HCT116 (cell line): Measurements from ENCODE around the gene HTR2C. TPM values are rescaled to one million over a fixed set of nuclear protein-coding genes. Genes with fewer than 3 reads are reported as not detected.

Source experiments
- ATAC-seq: fragments of 200-7000 bp; cut with Tn5 transposase; 2 replicates; pipeline ENCODE4 v1.9.1; 2020; ENCODE audit warnings: mild to moderate bottlenecking, moderate library complexity
- BruUV-seq: library from RNA; stranded (reverse); fragments of 400-500 nt; replicated peaks from 2 replicates; lab custom pipeline; 2021; lab: Mats Ljungman, UMichigan
- CTCF ChIA-PET: fragments of 300-600 bp; sonication (Branson Sonifier 250); formaldehyde crosslinking; loops from one replicate; lab custom pipeline; 2021; ENCODE audit warnings: antibody characterized with exemption; lab: Charles Lee
- POLR2A ChIA-PET: fragments of 300-600, 350-600 bp; sonication (Branson Sonifier 250); formaldehyde crosslinking; loops from one replicate; lab custom pipeline; 2021; ENCODE audit warnings: antibody characterized with exemption; lab: Charles Lee
- RAD21 ChIA-PET, 2 experiments: fragments of 300-600 bp; sonication (Branson Sonifier 250); formaldehyde crosslinking; loops; one replicate each; lab custom pipeline; 2023; ENCODE audit warnings: low total read pairs in 2 of 2; ENCODE audit not compliant: uncharacterized antibody in 2 of 2, unreplicated experiment in 2 of 2, low non-redundant PET in 1 of 2; lab: Charles Lee
- DNase-seq: peaks from one replicate; pipeline ENCODE4 v3.0.0-alpha.2; 2010; ENCODE audit warnings: low read depth, low spot score
- H2AFZ ChIP-seq: fragments of 200-600 bp; shearing (Covaris generic), sonication (generic); 2 replicates; pipeline ENCODE4 v1.6.1; 2017; ENCODE audit warnings: low read depth, mixed run types, mixed read lengths, antibody characterized with exemption, low read length; ENCODE audit not compliant: poor library complexity, severe bottlenecking
- H3K27ac ChIP-seq: 2 replicates; pipeline ENCODE4 v1.5.1; 2012; ENCODE audit warnings: low read depth, low read length
- H3K27me3 ChIP-seq: fragments of 200-600 bp; sonication (generic); 2 replicates; pipeline ENCODE4 v1.6.1; 2016; ENCODE audit warnings: mixed run types, low read length, mixed read lengths; ENCODE audit not compliant: insufficient read depth
- H3K36me3 ChIP-seq, 2 experiments: fragments of 200-500 bp in 1 of 2; fragments of 200-600 bp in 1 of 2; sonication (Bioruptor generic) in 1 of 2; sonication (generic) in 1 of 2; 2 replicates each; pipeline versions ENCODE4 v1.5.1 to v1.6.1; 2014 to 2016; ENCODE audit warnings: low read length in 2 of 2, inconsistent platforms in 1 of 2, mixed read lengths in 1 of 2, mixed run types in 1 of 2; ENCODE audit not compliant: insufficient read depth in 2 of 2, control insufficient read depth in 1 of 2
- H3K4me1 ChIP-seq, 2 experiments: fragments of 200-600 bp in 1 of 2; sonication (generic) in 1 of 2; 2 replicates each; pipeline versions ENCODE4 v1.5.1 to v1.6.1; 2012 to 2017; ENCODE audit warnings: low read length in 2 of 2, inconsistent platforms in 1 of 2, mild to moderate bottlenecking in 1 of 2, mixed read lengths in 1 of 2, mixed run types in 1 of 2, moderate library complexity in 1 of 2; ENCODE audit not compliant: insufficient read depth in 2 of 2, control insufficient read depth in 1 of 2
- H3K4me2 ChIP-seq: fragments of 200-600 bp; sonication (generic); 2 replicates; pipeline ENCODE4 v1.6.1; 2017; ENCODE audit warnings: mixed run types, low read length, mixed read lengths
- H3K4me3 ChIP-seq, 2 experiments: fragments of 200-600 bp in 1 of 2; sonication (generic) in 1 of 2; replicated peaks in 1 of 2; 2 replicates each; pipeline ENCODE4 v1.5.1; 2011 to 2016; ENCODE audit warnings: low read length in 2 of 2, control low read depth in 1 of 2, low read depth in 1 of 2, mild to moderate bottlenecking in 1 of 2, mixed read lengths in 1 of 2, mixed run types in 1 of 2
- H3K79me2 ChIP-seq: fragments of 200-600 bp; sonication (generic); 2 replicates; pipeline ENCODE4 v1.6.1; 2017; ENCODE audit warnings: mild to moderate bottlenecking, mixed run types, low read length, moderate library complexity, mixed read lengths; ENCODE audit not compliant: insufficient read depth
- H3K9ac ChIP-seq: fragments of 200-600 bp; sonication (generic); 2 replicates; pipeline ENCODE4 v1.6.1; 2016; ENCODE audit warnings: low read length, mixed read lengths
- H3K9me2 ChIP-seq: fragments of 200-600 bp; sonication (generic), shearing (Covaris generic); 2 replicates; pipeline ENCODE4 v1.6.1; 2017; ENCODE audit warnings: mixed run types, mild to moderate bottlenecking, moderate library complexity; ENCODE audit not compliant: insufficient read depth
- H3K9me3 ChIP-seq, 2 experiments: fragments of 200-500 bp in 1 of 2; fragments of 200-600 bp in 1 of 2; sonication (Bioruptor generic) in 1 of 2; sonication (generic) in 1 of 2; 2 replicates each; pipeline ENCODE4 v1.6.1; 2014 to 2017; ENCODE audit warnings: low read length in 2 of 2, mixed read lengths in 2 of 2, inconsistent platforms in 1 of 2, low read depth in 1 of 2, mild to moderate bottlenecking in 1 of 2, mixed run types in 1 of 2, moderate library complexity in 1 of 2; ENCODE audit not compliant: control insufficient read depth in 1 of 2, insufficient read depth in 1 of 2
- H4K20me1 ChIP-seq: fragments of 200-600 bp; sonication (generic), shearing (Covaris generic); 2 replicates; pipeline ENCODE4 v1.6.1; 2017; ENCODE audit warnings: mixed run types, mild to moderate bottlenecking, moderate library complexity; ENCODE audit not compliant: insufficient read depth
- CBX3 ChIP-seq: IDR thresholded peaks from 2 replicates; pipeline ENCODE4 v1.6.1; 2012; ENCODE audit warnings: low read depth
- EGR1 ChIP-seq: IDR thresholded peaks from 2 replicates; pipeline ENCODE4 v1.6.1; 2012; ENCODE audit warnings: low read depth
- EZH2 ChIP-seq: fragments of 200-600 bp; sonication (generic); IDR thresholded peaks from 2 replicates; pipeline ENCODE4 v1.6.1; 2017; ENCODE audit warnings: antibody characterized with exemption, mixed run types
- EZH2phosphoT487 ChIP-seq: fragments of 200-600 bp; IDR thresholded peaks from 2 replicates; pipeline ENCODE4 v1.6.1; 2018; ENCODE audit warnings: antibody characterized with exemption, borderline replicate concordance
- FOSL1 ChIP-seq: IDR thresholded peaks from 2 replicates; pipeline ENCODE4 v1.6.1; 2012; ENCODE audit warnings: low read depth
- JUND ChIP-seq: IDR thresholded peaks from 2 replicates; pipeline ENCODE4 v1.6.1; 2012
- MAX ChIP-seq: IDR thresholded peaks from 2 replicates; pipeline ENCODE4 v1.6.1; 2012
- POLR2AphosphoS5 ChIP-seq: IDR thresholded peaks from 2 replicates; pipeline ENCODE4 v1.6.1; 2011; ENCODE audit warnings: mild to moderate bottlenecking, low read depth, low read length, moderate library complexity
- RAD21 ChIP-seq: IDR thresholded peaks from 2 replicates; pipeline ENCODE4 v1.6.1; 2012; ENCODE audit warnings: low read depth, mild to moderate bottlenecking
- SRF ChIP-seq: IDR thresholded peaks from 2 replicates; pipeline ENCODE4 v1.6.1; 2012; ENCODE audit warnings: low read depth
- TCF7L2 ChIP-seq: IDR thresholded peaks from 2 replicates; pipeline ENCODE4 v1.7.0; 2011; ENCODE audit warnings: borderline replicate concordance, inconsistent platforms; ENCODE audit not compliant: insufficient read depth, insufficient read length; ENCODE audit errors: extremely low read depth
- YY1 ChIP-seq: IDR thresholded peaks from 2 replicates; pipeline ENCODE4 v1.6.1; 2011; ENCODE audit warnings: low read length, low read depth, moderate library complexity, mild to moderate bottlenecking; ENCODE audit not compliant: insufficient replicate concordance; ENCODE audit errors: extremely low read depth
- ZBTB33 ChIP-seq: IDR thresholded peaks from 2 replicates; pipeline ENCODE4 v1.6.1; 2011; ENCODE audit warnings: mild to moderate bottlenecking, low read length, moderate library complexity; ENCODE audit not compliant: insufficient replicate concordance; ENCODE audit errors: extremely low read depth
- ZFX ChIP-seq: fragments of 450-650 bp; IDR thresholded peaks from 2 replicates; pipeline ENCODE4 v1.6.1; 2017
- ZNF274 ChIP-seq: fragments of 200-500 bp; sonication (Bioruptor generic); IDR thresholded peaks from 2 replicates; pipeline ENCODE4 v1.6.1; 2014; ENCODE audit warnings: mild to moderate bottlenecking, low read depth, low read length, inconsistent platforms
- intact Hi-C: fragments of 100-400 bp; cut with micrococcal nuclease; formaldehyde crosslinking; loops from 2 replicates; pipeline ENCODE4 v1.10.0; 2022
- total RNA-seq: library from RNA; stranded (reverse); gene quantifications from one replicate; pipeline ENCODE4 v1.2.1, GENCODE V29; 2021; ENCODE audit not compliant: unreplicated experiment
- TF ChIP-seq, protein P1 (sequence below), 3 experiments: fragments of 200-600 bp in 1 of 3; sonication (generic) in 1 of 3; IDR thresholded peaks in 2 of 3; conservative IDR thresholded peaks in 1 of 3; 2 replicates each; pipeline ENCODE4 v1.5.1; 2012 to 2017; ENCODE audit warnings: low read depth in 2 of 3, low read length in 2 of 3, antibody characterized with exemption in 1 of 3, borderline replicate concordance in 1 of 3, control low read depth in 1 of 3, mild to moderate bottlenecking in 1 of 3, mixed read lengths in 1 of 3, mixed run types in 1 of 3, moderate library complexity in 1 of 3; ENCODE audit not compliant: insufficient read depth in 1 of 3

Gene HTR2C
- total RNA-seq, 1 experiment from 2014 or later: not detected

- Histone ChIP-seq H3K4me1 (no peaks in the 10 kb centered on the region), H3K27me3 (no peaks in the 10 kb centered on the region), H3K4me2 (no peak overlapping the region), H3K9me3 (no peaks in the 10 kb centered on the region), H4K20me1 (no peaks in the 10 kb centered on the region), H2AFZ (no peak overlapping the region), H3K79me2 (no peaks in the 10 kb centered on the region), H3K4me3 (no peak overlapping the region), H3K9me2 (no peaks in the 10 kb centered on the region), H3K27ac (no peak overlapping the region), H3K36me3 (no peaks in the 10 kb centered on the region), H3K9ac (no peak overlapping the region)
- BruUV-seq: no TSS peak
- CTCF ChIA-PET: no interaction called here
- intact Hi-C loops: no loop called here
- TF ChIP-seq EZH2 (no peak), MAX (no peak), EZH2phosphoT487 (no peak), TCF7L2 (no peak), CBX3 (no peak), JUND (no peak), YY1 (no peak), ZBTB33 (no peak), ZFX (no peak), EGR1 (no peak), ZNF274 (no peak), RAD21 (no peak), POLR2AphosphoS5 (no peak), SRF (no peak), FOSL1 (no peak)
- TF ChIP-seq, protein P1, sequence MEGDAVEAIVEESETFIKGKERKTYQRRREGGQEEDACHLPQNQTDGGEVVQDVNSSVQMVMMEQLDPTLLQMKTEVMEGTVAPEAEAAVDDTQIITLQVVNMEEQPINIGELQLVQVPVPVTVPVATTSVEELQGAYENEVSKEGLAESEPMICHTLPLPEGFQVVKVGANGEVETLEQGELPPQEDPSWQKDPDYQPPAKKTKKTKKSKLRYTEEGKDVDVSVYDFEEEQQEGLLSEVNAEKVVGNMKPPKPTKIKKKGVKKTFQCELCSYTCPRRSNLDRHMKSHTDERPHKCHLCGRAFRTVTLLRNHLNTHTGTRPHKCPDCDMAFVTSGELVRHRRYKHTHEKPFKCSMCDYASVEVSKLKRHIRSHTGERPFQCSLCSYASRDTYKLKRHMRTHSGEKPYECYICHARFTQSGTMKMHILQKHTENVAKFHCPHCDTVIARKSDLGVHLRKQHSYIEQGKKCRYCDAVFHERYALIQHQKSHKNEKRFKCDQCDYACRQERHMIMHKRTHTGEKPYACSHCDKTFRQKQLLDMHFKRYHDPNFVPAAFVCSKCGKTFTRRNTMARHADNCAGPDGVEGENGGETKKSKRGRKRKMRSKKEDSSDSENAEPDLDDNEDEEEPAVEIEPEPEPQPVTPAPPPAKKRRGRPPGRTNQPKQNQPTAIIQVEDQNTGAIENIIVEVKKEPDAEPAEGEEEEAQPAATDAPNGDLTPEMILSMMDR (IDR thresholded peaks at IDR 0.05 in 2 of 3, conservative IDR thresholded peaks at IDR 0.05 in 1 of 3; ENCODE audit: borderline replicate concordance in 1 of 3, insufficient read depth in 1 of 3, low read depth in 2 of 3, low read length in 2 of 3): no peak
- ATAC-seq (no peak), DNase-seq (no peak)
- POLR2A ChIA-PET: no interaction called here
- RAD21 ChIA-PET: no interaction called here
Measured at GRCh38 chrX:114582264-114582632, 1.6 kb upstream of the HTR2C start.
